Tibial nerve (tissue), 4 donors: Measurements from ENCODE around the gene FSCN2.

Experiments
- CTCF ChIP-seq, 5 experiments: fragments of 200-600 bp in 3 of 5; fragments of 450-650 bp in 2 of 5; sonication (generic) in 3 of 5; IDR thresholded peaks; one replicate each; pipeline ENCODE4 v1.5.1; 2016 to 2019; ENCODE audit warnings: antibody characterized with exemption in 5 of 5, mild to moderate bottlenecking in 3 of 5, moderate library complexity in 2 of 5
- EP300 ChIP-seq, 2 donors: sonication (generic); formaldehyde crosslinking; IDR thresholded peaks; one replicate each; pipeline ENCODE4 v1.6.1; 2017; ENCODE audit warnings: antibody characterized with exemption in 2 of 2, mild to moderate bottlenecking in 1 of 2
- POLR2A ChIP-seq, 2 donors: fragments of 450-650 bp; IDR thresholded peaks; one replicate each; pipeline ENCODE4 v1.6.1; 2017; ENCODE audit warnings: antibody characterized with exemption in 2 of 2, mild to moderate bottlenecking in 2 of 2, moderate library complexity in 2 of 2

GRCh38 chr17:81565231-81565630 lies 37.1 kb downstream of the FSCN2 start:
- TF ChIP-seq POLR2A (IDR thresholded peaks at IDR 0.05) (no peak), CTCF (IDR thresholded peaks at IDR 0.05) (no peak), EP300 (IDR thresholded peaks at IDR 0.05) (no peak)
